Ovary (tissue), 3 donors: ENCODE results near the gene NEFH.

ENCODE experiments used
- CTCF ChIP-seq, 3 donors: fragments of 450-650 bp in 2 of 3; fragments of 200-600 bp in 1 of 3; IDR thresholded peaks; one replicate each; pipeline versions ENCODE4 v1.5.1 to v1.8.0; 2016 to 2022; ENCODE audit warnings: antibody characterized with exemption in 3 of 3, mild to moderate bottlenecking in 1 of 3
- POLR2A ChIP-seq: fragments of 450-650 bp; IDR thresholded peaks from one replicate; pipeline ENCODE4 v1.6.1; 2017; ENCODE audit warnings: antibody characterized with exemption, mild to moderate bottlenecking, moderate library complexity
- donor health status: DM: no; HTN: no; CAD: no.

GRCh38 chr22:29435236-29436136, 44.5 kb upstream of the NEFH start:
- TF ChIP-seq CTCF (IDR thresholded peaks at IDR 0.05) (no peak), POLR2A (no peak)
